ENCODE measurements around the gene MTMR1.

The MTMR1 gene

DNA sequence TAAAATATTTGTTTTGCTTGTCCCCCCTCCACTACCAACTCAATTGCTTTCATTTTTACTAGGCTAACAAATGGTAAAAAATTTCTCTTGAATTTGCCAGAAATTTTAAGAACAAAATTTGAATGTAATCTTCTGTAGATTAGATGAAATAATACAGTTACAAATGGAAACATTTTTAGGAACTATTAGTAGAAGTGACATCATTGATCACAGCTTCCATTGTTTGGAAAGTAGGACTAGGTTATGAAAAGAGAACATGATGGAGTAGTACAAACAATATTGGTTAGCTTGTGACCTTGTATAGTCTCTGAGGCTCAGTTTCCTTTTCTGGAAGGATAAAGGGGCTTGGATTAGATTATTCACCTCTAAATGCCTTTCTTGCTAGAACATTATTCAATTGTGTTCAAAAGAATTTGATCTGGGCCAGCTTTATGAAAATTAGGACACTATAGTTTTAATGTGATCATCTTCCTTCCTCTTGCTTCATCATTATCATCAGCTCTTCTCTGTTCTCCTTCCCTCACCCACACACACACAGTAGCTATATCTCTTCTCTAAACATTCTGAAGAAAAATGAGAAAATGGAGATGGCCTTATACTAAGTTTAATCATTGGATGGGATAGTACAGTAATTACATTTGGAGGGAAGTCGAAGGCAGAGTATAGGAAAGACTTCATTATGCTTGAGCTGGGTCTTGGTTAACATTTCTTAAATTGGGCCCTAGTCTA, 9.9 kb downstream of the MTMR1 start:
- H3F3A ChIP-seq (ENCODE audit: insufficient read depth) = 0 out of 2 replicates have a peak, but pooled peaks cover 5% of the 10 kb centered on the region
- H3K9me2 ChIP-seq (replicated peaks; ENCODE audit: insufficient read depth, low read length) = no peaks in the 10 kb centered on the region
- no peaks in the 10 kb centered on the region for H4K20me1 ChIP-seq (ENCODE audit: low read depth, low read length)
- H3K27ac ChIP-seq (ENCODE audit: low read depth, low read length) = no peak overlapping the region
- H3K36me3 ChIP-seq (ENCODE audit: low read length) = peaks cover 4% of the 10 kb centered on the region; the same call in 1 of the 2 replicates
- TF ChIP-seq, protein P1, sequence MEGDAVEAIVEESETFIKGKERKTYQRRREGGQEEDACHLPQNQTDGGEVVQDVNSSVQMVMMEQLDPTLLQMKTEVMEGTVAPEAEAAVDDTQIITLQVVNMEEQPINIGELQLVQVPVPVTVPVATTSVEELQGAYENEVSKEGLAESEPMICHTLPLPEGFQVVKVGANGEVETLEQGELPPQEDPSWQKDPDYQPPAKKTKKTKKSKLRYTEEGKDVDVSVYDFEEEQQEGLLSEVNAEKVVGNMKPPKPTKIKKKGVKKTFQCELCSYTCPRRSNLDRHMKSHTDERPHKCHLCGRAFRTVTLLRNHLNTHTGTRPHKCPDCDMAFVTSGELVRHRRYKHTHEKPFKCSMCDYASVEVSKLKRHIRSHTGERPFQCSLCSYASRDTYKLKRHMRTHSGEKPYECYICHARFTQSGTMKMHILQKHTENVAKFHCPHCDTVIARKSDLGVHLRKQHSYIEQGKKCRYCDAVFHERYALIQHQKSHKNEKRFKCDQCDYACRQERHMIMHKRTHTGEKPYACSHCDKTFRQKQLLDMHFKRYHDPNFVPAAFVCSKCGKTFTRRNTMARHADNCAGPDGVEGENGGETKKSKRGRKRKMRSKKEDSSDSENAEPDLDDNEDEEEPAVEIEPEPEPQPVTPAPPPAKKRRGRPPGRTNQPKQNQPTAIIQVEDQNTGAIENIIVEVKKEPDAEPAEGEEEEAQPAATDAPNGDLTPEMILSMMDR (IDR thresholded peaks at IDR 0.05; ENCODE audit: insufficient read depth, low read length, poor library complexity, severe bottlenecking) = no peak
- no peak for TF ChIP-seq EZH2phosphoT487 (conservative IDR thresholded peaks at IDR 0.05; ENCODE audit: low read length)
- H3K9ac ChIP-seq (ENCODE audit: low read length) = no peak overlapping the region
- no peaks in the 10 kb centered on the region for H3K9me3 ChIP-seq (ENCODE audit: insufficient read depth, low read length)
- no peak overlapping the region for H3K4me2 ChIP-seq (ENCODE audit: low read depth, low read length, poor library complexity, severe bottlenecking)
- no peak overlapping the region for H2AFZ ChIP-seq (ENCODE audit: low read depth, low read length, severe bottlenecking)
- no peaks in the 10 kb centered on the region for H3K27me3 ChIP-seq (ENCODE audit: low read length)
- H3K79me2 ChIP-seq (ENCODE audit: insufficient read depth, low read length) = peaks cover 25% of the 10 kb centered on the region
- H3K4me3 ChIP-seq (ENCODE audit: insufficient read depth, low read length, poor library complexity, severe bottlenecking) = no peak overlapping the region

DNA sequence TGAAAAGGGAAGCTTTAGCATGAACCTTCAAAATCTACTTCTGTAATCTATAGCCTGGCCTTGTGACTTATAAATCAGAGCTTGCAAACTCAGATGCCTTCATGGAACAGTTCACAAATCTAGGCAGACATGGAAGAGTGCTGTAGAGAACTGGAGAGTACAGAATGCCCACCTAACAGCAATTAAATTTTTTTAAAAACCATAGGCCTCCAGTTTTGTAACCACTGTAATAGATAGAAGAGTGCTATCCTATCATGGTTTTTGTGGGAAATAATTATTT, 10.4 kb downstream of the MTMR1 start:
- H3K4me3 ChIP-seq (ENCODE audit: insufficient read depth, low read length, poor library complexity, severe bottlenecking) = no peak overlapping the region
- no peaks in the 10 kb centered on the region for H3K27me3 ChIP-seq (ENCODE audit: low read length)
- H3K9me2 ChIP-seq (replicated peaks; ENCODE audit: insufficient read depth, low read length) = no peaks in the 10 kb centered on the region
- H2AFZ ChIP-seq (ENCODE audit: low read depth, low read length, severe bottlenecking) = no peak overlapping the region
- H3K4me2 ChIP-seq (ENCODE audit: low read depth, low read length, poor library complexity, severe bottlenecking) = no peak overlapping the region
- H3K79me2 ChIP-seq (ENCODE audit: insufficient read depth, low read length) = peaks cover 21% of the 10 kb centered on the region
- H3K9ac ChIP-seq (ENCODE audit: low read length) = no peak overlapping the region
- 0 out of 2 replicates have a peak, but pooled peaks cover 5% of the 10 kb centered on the region for H3F3A ChIP-seq (ENCODE audit: insufficient read depth)
- H4K20me1 ChIP-seq (ENCODE audit: low read depth, low read length) = no peaks in the 10 kb centered on the region
- H3K36me3 ChIP-seq (ENCODE audit: low read length) = peaks cover 4% of the 10 kb centered on the region; the same call in 1 of the 2 replicates
- no peak overlapping the region for H3K27ac ChIP-seq (ENCODE audit: low read depth, low read length)
- H3K9me3 ChIP-seq (ENCODE audit: insufficient read depth, low read length) = no peaks in the 10 kb centered on the region
- TF ChIP-seq, protein P1 (IDR thresholded peaks at IDR 0.05; ENCODE audit: insufficient read depth, low read length, poor library complexity, severe bottlenecking) = no peak
- TF ChIP-seq EZH2phosphoT487 (conservative IDR thresholded peaks at IDR 0.05; ENCODE audit: low read length) = no peak

DNA sequence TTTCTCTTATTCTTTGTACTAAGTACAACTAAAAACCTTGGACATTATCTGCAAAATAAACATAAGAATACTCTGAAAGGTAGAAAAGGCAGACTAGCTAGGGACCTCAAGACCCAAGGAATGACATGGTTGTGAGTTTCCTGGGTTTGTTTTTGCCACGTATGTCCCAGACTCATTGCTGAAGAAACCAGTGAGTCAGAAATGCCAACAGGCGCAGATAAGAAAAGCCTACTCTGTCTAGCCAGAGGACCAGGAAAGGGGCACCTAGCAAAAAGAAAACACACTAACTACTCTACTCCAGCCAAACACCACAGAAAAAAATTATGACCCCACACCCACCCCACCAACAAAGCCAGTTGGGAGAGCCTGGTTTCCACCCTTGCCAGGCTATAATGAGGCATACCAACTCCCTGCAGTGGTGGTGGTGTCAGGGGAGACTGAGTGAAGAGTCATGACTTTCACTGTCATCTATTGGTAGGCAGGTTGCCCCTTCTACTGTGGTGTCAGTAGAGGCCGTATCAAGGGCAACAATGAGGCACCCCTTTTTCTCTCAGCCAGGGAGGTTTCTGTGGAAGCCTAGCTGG, 10.9 kb downstream of the MTMR1 start:
- Histone ChIP-seq H3K4me2 (ENCODE audit: low read depth, low read length, poor library complexity, severe bottlenecking) (no peak overlapping the region), H3K27me3 (ENCODE audit: low read length) (no peaks in the 10 kb centered on the region), H3K36me3 (ENCODE audit: low read length) (peaks cover 4% of the 10 kb centered on the region; the same call in 1 of the 2 replicates)

More for the DNA sequence above, 10.9 kb downstream of the MTMR1 start:
- no peaks in the 10 kb centered on the region for H4K20me1 ChIP-seq (ENCODE audit: low read depth, low read length)
- no peak overlapping the region for H2AFZ ChIP-seq (ENCODE audit: low read depth, low read length, severe bottlenecking)
- H3K9me3 ChIP-seq (ENCODE audit: insufficient read depth, low read length) = no peaks in the 10 kb centered on the region
- 0 out of 2 replicates have a peak, but pooled peaks cover 1% of the 10 kb centered on the region for H3F3A ChIP-seq (ENCODE audit: insufficient read depth)
- no peak overlapping the region for H3K27ac ChIP-seq (ENCODE audit: low read depth, low read length)
- H3K9me2 ChIP-seq (replicated peaks; ENCODE audit: insufficient read depth, low read length) = no peaks in the 10 kb centered on the region
- H3K4me3 ChIP-seq (ENCODE audit: insufficient read depth, low read length, poor library complexity, severe bottlenecking) = no peak overlapping the region
- H3K9ac ChIP-seq (ENCODE audit: low read length) = no peak overlapping the region
- TF ChIP-seq EZH2phosphoT487 (conservative IDR thresholded peaks at IDR 0.05; ENCODE audit: low read length) = no peak
- TF ChIP-seq, protein P1 (IDR thresholded peaks at IDR 0.05; ENCODE audit: insufficient read depth, low read length, poor library complexity, severe bottlenecking) = no peak
- H3K79me2 ChIP-seq (ENCODE audit: insufficient read depth, low read length) = peaks cover 17% of the 10 kb centered on the region
